Mesothelial cell of epicardium (in vitro differentiated cells): ENCODE measurements around the gene HHIP. TPM values are rescaled to one million over a fixed set of nuclear protein-coding genes. Genes with fewer than 3 reads are reported as not detected.

Experiments used
- DNase-seq, 2 experiments: peaks; one replicate each; pipeline ENCODE4 v3.0.0; 2021; ENCODE audit warnings: low spot score in 2 of 2; ENCODE audit not compliant: unreplicated experiment in 2 of 2
- H3K27ac Mint-ChIP-seq: 2 replicates; pipeline ENCODE4 v1.8.0; 2021; ENCODE audit warnings: mixed read lengths
- H3K27me3 Mint-ChIP-seq: 2 replicates; pipeline ENCODE4 v1.8.0; 2021; ENCODE audit warnings: low read depth, mixed read lengths
- H3K36me3 Mint-ChIP-seq: 2 replicates; pipeline ENCODE4 v1.8.0; 2021; ENCODE audit warnings: mixed read lengths
- H3K4me1 Mint-ChIP-seq: 2 replicates; pipeline ENCODE4 v1.8.0; 2021; ENCODE audit warnings: mixed read lengths
- H3K4me3 Mint-ChIP-seq: 2 replicates; pipeline ENCODE4 v1.8.0; 2021; ENCODE audit warnings: mild to moderate bottlenecking, moderate library complexity, mixed read lengths
- H3K9me3 Mint-ChIP-seq: 2 replicates; pipeline ENCODE4 v1.8.0; 2021; ENCODE audit warnings: mixed read lengths
- CTCF ChIP-seq: fragments of 200-600 bp; sonication (generic); IDR thresholded peaks from one replicate; pipeline ENCODE4 v1.5.0; 2021; ENCODE audit warnings: antibody characterized with exemption; ENCODE audit not compliant: unreplicated experiment
- total RNA-seq: library from RNA; stranded (reverse); gene quantifications from 3 replicates; pipeline ENCODE4 v1.2.1, GENCODE V29; 2021

The HHIP gene
- total RNA-seq, 1 donor from 2014 or later = 4.0 TPM

GRCh38 chr4:144696376-144696775 is 50.4 kb downstream of the HHIP start:
- Mint-ChIP-seq H3K4me3 (no peak overlapping the region), H3K27ac (no peak overlapping the region), H3K27me3 (no peaks in the 10 kb centered on the region), H3K4me1 (peaks cover 16% of the 10 kb centered on the region), H3K9me3 (peaks cover 4% of the 10 kb centered on the region), H3K36me3 (no peaks in the 10 kb centered on the region)
- TF ChIP-seq CTCF = no peak
- no peak for DNase-seq

GRCh38 chr4:144699565-144699964 is 53.6 kb downstream of the HHIP start:
- Mint-ChIP-seq H3K36me3 (no peaks in the 10 kb centered on the region), H3K4me3 (no peak overlapping the region), H3K9me3 (peaks cover 4% of the 10 kb centered on the region), H3K4me1 (peaks cover 38% of the 10 kb centered on the region), H3K27me3 (no peaks in the 10 kb centered on the region), H3K27ac (no peak overlapping the region)
- no peak for DNase-seq
- no peak for TF ChIP-seq CTCF

- no peak for DNase-seq
- Mint-ChIP-seq H3K36me3 (no peaks in the 10 kb centered on the region), H3K4me3 (no peak overlapping the region), H3K4me1 (peaks cover 54% of the 10 kb centered on the region), H3K27ac (no peak overlapping the region), H3K27me3 (peaks cover under 1% of the 10 kb centered on the region), H3K9me3 (peaks cover 4% of the 10 kb centered on the region)
- TF ChIP-seq CTCF = no peak
Observed at GRCh38 chr4:144701683-144702233, 55.8 kb downstream of the HHIP start.

GRCh38 chr4:144703494-144703893 is 57.5 kb downstream of the HHIP start:
- no peak overlapping the region for H3K4me3 Mint-ChIP-seq
- peaks cover 54% of the 10 kb centered on the region for H3K4me1 Mint-ChIP-seq
- peaks cover 4% of the 10 kb centered on the region for H3K27me3 Mint-ChIP-seq

GRCh38 chr4:144705601-144706590 is 59.9 kb downstream of the HHIP start:
- TF ChIP-seq CTCF = no peak
- Mint-ChIP-seq H3K4me1 (peaks cover 44% of the 10 kb centered on the region), H3K27ac (no peak overlapping the region), H3K27me3 (peaks cover 10% of the 10 kb centered on the region), H3K4me3 (no peak overlapping the region), H3K9me3 (no peaks in the 10 kb centered on the region), H3K36me3 (no peaks in the 10 kb centered on the region)
- DNase-seq = no peak

More at GRCh38 chr4:144703494-144703893, 57.5 kb downstream of the HHIP start:
- peaks cover 1% of the 10 kb centered on the region for H3K9me3 Mint-ChIP-seq
- no peak for TF ChIP-seq CTCF
- peak overlapping the region; percentile 0 for H3K27ac Mint-ChIP-seq
- H3K36me3 Mint-ChIP-seq = no peaks in the 10 kb centered on the region
- DNase-seq = no peak
